Thyroid gland (tissue), 4 donors: ENCODE results near the gene SERPINA5. TPM values are rescaled to one million over a fixed set of nuclear protein-coding genes. Genes with fewer than 3 reads are reported as not detected.

ENCODE experiments used
- DNase-seq, 2 donors: peaks; one replicate each; pipeline ENCODE4 v3.0.0-alpha.2; 2019
- H3K27ac ChIP-seq, 3 donors: fragments of 200-600 bp; sonication (generic); 1 replicate in 2 of 3; 2 replicates in 1 of 3; pipeline ENCODE4 v1.5.1; 2016 to 2019; ENCODE audit warnings: mild to moderate bottlenecking in 1 of 3, moderate library complexity in 1 of 3
- H3K27me3 ChIP-seq: fragments of 200-600 bp; sonication (generic); one replicate; pipeline ENCODE4 v1.5.1; 2019
- H3K36me3 ChIP-seq, 2 donors: fragments of 200-600 bp; sonication (generic); one replicate each; pipeline ENCODE4 v1.5.1; 2016 to 2019
- H3K4me1 ChIP-seq, 2 donors: fragments of 200-600 bp; sonication (generic); one replicate each; pipeline ENCODE4 v1.5.1; 2017 to 2019
- H3K4me3 ChIP-seq, 3 donors: fragments of 200-600 bp; sonication (generic); replicated peaks in 1 of 3; 1 replicate in 2 of 3; 2 replicates in 1 of 3; pipeline ENCODE4 v1.5.1; 2016; ENCODE audit warnings: mild to moderate bottlenecking in 1 of 3
- H3K9me3 ChIP-seq: fragments of 200-600 bp; sonication (generic); one replicate; pipeline ENCODE4 v1.5.1; 2017
- POLR2A ChIP-seq, 2 donors: fragments of 450-650 bp; IDR thresholded peaks; one replicate each; pipeline ENCODE4 v1.6.1; 2017; ENCODE audit warnings: antibody characterized with exemption in 2 of 2, mild to moderate bottlenecking in 2 of 2, moderate library complexity in 1 of 2
- WGBS, 2 donors: methylation state at CpG; one replicate each; pipeline ENCODE4 v1.1.5; 2017; 5-methylcytosine and 5-hydroxymethylcytosine counted together
- intact Hi-C: fragments of 100-400 bp; cut with DNase I; formaldehyde crosslinking; loops from one replicate; pipeline ENCODE4 v1.15.1; 2023
- total RNA-seq, 4 donors: library from RNA; depleted of rRNA; stranded (reverse); fragments of >200 nt; gene quantifications; one replicate each; pipeline ENCODE4 v1.2.3, GENCODE V29; 2016
- TF ChIP-seq, protein P1 (sequence below), 6 experiments: fragments of 200-600 bp in 3 of 6; fragments of 450-650 bp in 3 of 6; sonication (generic) in 3 of 6; IDR thresholded peaks; one replicate each; pipeline ENCODE4 v1.5.1; 2016 to 2019; ENCODE audit warnings: antibody characterized with exemption in 6 of 6, mild to moderate bottlenecking in 2 of 6, inconsistent platforms in 1 of 6, moderate library complexity in 1 of 6

The SERPINA5 gene
- total RNA-seq, 4 donors from 2014 or later, result 1.3 to 6.6 (median 2.9) TPM

DNA sequence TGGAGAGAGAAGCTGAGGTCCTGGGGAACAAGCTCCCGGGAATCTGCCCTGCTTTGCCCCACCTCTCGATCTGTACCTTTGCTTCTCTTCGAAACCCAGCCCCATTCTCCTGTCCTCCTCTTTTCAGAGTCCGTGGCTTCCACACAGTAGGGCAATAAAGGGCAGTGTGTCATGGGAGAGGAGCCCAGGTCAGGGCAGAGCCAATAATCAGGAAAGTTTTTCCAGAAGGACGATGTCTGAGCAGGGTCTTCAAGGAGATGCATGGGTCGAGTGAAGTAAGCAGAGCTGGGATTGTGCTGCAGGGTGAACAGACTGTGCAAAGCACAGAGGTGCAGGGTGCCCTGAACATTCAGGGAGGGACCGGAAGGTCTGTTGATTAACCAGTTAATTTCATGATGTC lies 42.0 kb upstream of the SERPINA5 start:
- 76 to 82% methylated on average over 7 of the region's 7 CpGs for WGBS, 2 donors
- H3K27me3 ChIP-seq, result no peaks in the 10 kb centered on the region
- DNase-seq, result no peak

DNA sequence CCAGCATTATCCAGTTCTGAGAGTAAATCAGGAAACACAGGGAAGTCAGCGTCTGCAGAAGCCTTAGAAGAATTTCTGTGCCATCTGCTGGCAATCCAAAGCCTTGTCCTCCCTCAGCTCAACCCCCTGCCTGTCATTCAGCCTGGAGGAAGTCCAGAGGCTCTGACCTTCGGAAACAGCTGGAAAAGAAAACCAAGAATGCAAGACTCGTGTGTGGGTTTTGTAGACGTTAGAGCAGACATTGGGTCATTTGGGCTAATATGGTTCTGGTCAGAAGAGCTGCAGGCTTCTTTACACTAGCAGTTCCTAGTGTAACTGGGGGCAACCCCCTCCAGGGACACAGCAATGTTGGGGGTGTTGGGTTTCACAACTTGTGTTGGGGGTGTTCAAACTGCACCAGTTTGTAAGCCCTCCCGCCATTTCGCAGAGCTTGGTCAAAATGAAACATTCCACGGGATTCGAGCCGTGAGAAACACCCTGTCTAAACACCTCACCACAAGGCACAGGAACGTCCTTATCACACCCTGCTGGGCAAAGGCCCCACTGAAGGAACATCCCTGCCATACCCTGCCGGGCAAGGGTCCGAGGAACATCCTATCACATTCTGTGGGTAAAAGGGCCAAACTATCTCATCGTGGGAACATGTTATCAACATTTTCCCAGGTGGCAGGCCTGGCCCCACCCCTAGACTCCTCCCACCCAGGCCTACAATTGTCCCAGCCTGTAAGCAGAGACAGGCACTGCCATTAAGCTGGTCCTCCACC lies 41.0 kb upstream of the SERPINA5 start:
- Histone ChIP-seq H3K27ac (no peak overlapping the region), H3K36me3 (no peaks in the 10 kb centered on the region), H3K4me3 (no peak overlapping the region), H3K27me3 (no peaks in the 10 kb centered on the region), H3K4me1 (no peaks in the 10 kb centered on the region), H3K9me3 (no peaks in the 10 kb centered on the region)
- intact Hi-C loops, result no loop called here
- no peak for DNase-seq
- WGBS, 2 donors, result 33 to 57% methylated on average over 7 to 13 of the region's 13 CpGs
- TF ChIP-seq, protein P1, sequence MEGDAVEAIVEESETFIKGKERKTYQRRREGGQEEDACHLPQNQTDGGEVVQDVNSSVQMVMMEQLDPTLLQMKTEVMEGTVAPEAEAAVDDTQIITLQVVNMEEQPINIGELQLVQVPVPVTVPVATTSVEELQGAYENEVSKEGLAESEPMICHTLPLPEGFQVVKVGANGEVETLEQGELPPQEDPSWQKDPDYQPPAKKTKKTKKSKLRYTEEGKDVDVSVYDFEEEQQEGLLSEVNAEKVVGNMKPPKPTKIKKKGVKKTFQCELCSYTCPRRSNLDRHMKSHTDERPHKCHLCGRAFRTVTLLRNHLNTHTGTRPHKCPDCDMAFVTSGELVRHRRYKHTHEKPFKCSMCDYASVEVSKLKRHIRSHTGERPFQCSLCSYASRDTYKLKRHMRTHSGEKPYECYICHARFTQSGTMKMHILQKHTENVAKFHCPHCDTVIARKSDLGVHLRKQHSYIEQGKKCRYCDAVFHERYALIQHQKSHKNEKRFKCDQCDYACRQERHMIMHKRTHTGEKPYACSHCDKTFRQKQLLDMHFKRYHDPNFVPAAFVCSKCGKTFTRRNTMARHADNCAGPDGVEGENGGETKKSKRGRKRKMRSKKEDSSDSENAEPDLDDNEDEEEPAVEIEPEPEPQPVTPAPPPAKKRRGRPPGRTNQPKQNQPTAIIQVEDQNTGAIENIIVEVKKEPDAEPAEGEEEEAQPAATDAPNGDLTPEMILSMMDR (IDR thresholded peaks at IDR 0.05), result no peak
- no peak for TF ChIP-seq POLR2A (IDR thresholded peaks at IDR 0.05)

More for the DNA sequence above, 42.0 kb upstream of the SERPINA5 start:
- intact Hi-C loops, result no loop called here
- Histone ChIP-seq H3K36me3 (no peaks in the 10 kb centered on the region), H3K9me3 (no peaks in the 10 kb centered on the region), H3K4me3 (no peak overlapping the region), H3K27ac (no peak overlapping the region), H3K4me1 (no peaks in the 10 kb centered on the region)
- TF ChIP-seq, protein P1 (IDR thresholded peaks at IDR 0.05), result no peak
- no peak for TF ChIP-seq POLR2A (IDR thresholded peaks at IDR 0.05)

DNA sequence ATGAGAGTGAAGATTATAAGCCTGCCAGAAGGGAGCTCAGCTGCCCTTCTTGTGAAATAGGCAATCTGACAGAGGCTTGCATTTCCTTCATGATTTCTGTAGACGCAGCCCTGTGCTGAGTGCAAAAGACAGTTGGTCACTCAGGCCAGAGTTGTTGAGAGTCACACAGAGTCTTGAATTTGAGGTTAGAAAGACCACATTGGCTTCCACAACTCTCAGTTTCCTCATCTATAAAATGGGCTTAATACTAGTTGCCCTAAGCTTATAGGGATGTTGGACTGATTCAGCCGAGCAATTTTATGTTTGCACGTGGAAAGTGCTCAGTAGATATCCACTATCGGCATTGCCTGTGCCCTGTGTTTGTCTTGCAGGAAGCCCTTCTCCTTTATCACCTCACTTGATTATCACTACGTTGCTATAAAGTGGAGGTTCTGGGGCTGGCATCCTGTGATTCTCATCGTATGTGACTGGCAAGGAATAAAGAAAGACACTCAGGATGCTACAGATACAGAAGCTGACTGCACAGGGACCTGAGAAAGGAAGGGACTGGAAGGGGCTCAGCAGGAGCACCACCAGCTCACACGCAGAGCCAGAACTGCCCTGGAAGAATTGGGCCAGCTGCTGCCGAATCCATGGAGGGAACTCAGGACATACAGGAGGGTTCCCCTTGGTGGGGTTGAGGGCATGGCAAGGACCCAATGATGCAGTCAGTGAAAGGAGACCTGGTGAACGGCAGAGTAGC lies 39.8 kb upstream of the SERPINA5 start:
- DNase-seq, result no peak
- 75 to 81% methylated on average over 9 of the region's 9 CpGs for WGBS, 2 donors
- H3K9me3 ChIP-seq, result no peaks in the 10 kb centered on the region
- no peaks in the 10 kb centered on the region for H3K4me1 ChIP-seq
- no peaks in the 10 kb centered on the region for H3K27me3 ChIP-seq
- no peaks in the 10 kb centered on the region for H3K36me3 ChIP-seq
- no peak for TF ChIP-seq POLR2A (IDR thresholded peaks at IDR 0.05)
- TF ChIP-seq, protein P1 (IDR thresholded peaks at IDR 0.05), result no peak
- intact Hi-C loops, result no loop called here
- H3K4me3 ChIP-seq, result no peak overlapping the region
- no peak overlapping the region for H3K27ac ChIP-seq

DNA sequence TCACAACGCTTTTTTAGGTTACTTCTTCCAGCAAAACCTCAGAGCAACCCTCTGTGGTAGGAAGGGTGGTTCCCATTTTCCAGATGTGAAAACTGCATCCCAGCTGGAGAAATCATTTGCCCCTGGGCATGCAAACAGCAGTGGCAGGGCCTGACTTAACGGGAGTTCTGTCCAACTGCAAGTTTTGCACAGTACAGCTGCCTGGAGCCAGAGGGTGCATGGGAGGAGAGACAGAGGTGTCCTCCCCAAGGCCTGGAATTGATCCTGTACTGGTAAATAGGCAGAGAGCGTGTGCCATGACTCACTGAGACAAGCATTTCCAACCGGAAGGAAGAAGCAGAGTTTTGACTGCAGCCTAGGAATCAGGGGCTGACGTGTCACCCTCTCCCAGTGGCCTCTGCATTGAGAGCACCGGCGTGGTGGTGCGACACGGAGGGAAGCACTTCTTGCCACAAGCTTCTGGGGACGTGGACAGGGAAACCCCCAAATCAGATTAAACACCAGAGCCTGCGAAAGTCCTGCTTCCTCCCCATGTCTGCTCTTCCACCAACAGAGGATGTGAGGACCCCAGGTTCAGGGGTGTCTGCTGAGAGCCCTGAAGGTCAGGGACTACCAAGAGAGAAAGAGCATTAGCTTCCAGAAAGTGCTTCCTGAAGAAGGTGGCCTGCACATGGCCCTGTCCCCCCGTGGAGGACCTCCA lies 39.0 kb upstream of the SERPINA5 start:
- intact Hi-C loops, result no loop called here
- Histone ChIP-seq H3K27ac (no peak overlapping the region), H3K9me3 (no peaks in the 10 kb centered on the region), H3K27me3 (no peaks in the 10 kb centered on the region), H3K4me1 (no peaks in the 10 kb centered on the region), H3K36me3 (no peaks in the 10 kb centered on the region), H3K4me3 (no peak overlapping the region)
- no peak for DNase-seq
- TF ChIP-seq, protein P1 (IDR thresholded peaks at IDR 0.05), result no peak
- no peak for TF ChIP-seq POLR2A (IDR thresholded peaks at IDR 0.05)
- 82 to 85% methylated on average over 11 to 12 of the region's 12 CpGs for WGBS, 2 donors
